ENCODE measurements around the gene SCG3. TPM values are rescaled to one million over a fixed set of nuclear protein-coding genes. Genes with fewer than 3 reads are reported as not detected.
A peak's percentile ranks its signal among the peaks of the same experiment; 100 is the strongest.

The SCG3 gene
- total and polyA plus RNA-seq, 2 of the 13 experiments (the other 11 are each of a cell fraction or from before 2014, with no cell fraction given) = not detected

GRCh38 chr15:51649659-51650521, 31.4 kb upstream of the SCG3 start:
- no peaks in the 10 kb centered on the region for H3K27me3 ChIP-seq (ENCODE audit: control insufficient read depth in 1 of 2, insufficient read depth in 2 of 2, low read length in 2 of 2)
- POLR2A ChIA-PET = interaction anchor here (0.6 to 1.3 kb wide), 2 partner anchors 127 to 179 kb away, joined by 3 to 6 read pairs; partner anchors contain the start of gene TMOD3
- no peaks in the 10 kb centered on the region for H3K9me3 ChIP-seq (ENCODE audit: low read length)
- H3K27ac ChIP-seq (ENCODE audit: extremely low read length, insufficient read depth, low read length) = no peak overlapping the region
- no TSS peak for BruUV-seq (replicated peaks)
- H3K4me1 ChIP-seq (ENCODE audit: insufficient read depth, low read length) = no peaks in the 10 kb centered on the region
- no peaks in the 10 kb centered on the region for H4K20me1 ChIP-seq (ENCODE audit: insufficient read depth, low read length)
- DNase-seq (ENCODE audit: low spot score) (peak; percentile 68), ATAC-seq (peak; percentile 81), FAIRE-seq (peak; percentile 94)
- 3% methylated on average over 4 of the region's 4 CpGs for WGBS (ENCODE audit: low lambda C conversion rate)
- H3K9ac ChIP-seq (ENCODE audit: insufficient read depth, low read depth, low read length) = no peak overlapping the region
- in situ Hi-C loops (cut with HindIII; ENCODE audit: extremely low pct_ligation_motif_present, low pct_unique_long_range_greater_than_20kb) = loop anchor here (5.0 to 25.0 kb wide), 2 partner anchors 122 to 262 kb away; no protein-coding TSS in a partner anchor
- no peaks in the 10 kb centered on the region for H3K36me3 ChIP-seq (replicated peaks in 1 of 2; ENCODE audit: control insufficient read depth in 1 of 2, insufficient read depth in 2 of 2, low read length in 2 of 2)
- intact Hi-C loops (cut with micrococcal nuclease; ENCODE audit: unreplicated experiment) = loop anchor here (1.0 kb wide), 1 partner anchor 126 kb away; no protein-coding TSS in a partner anchor
- H3K4me3 ChIP-seq (replicated peaks in 1 of 3; ENCODE audit: insufficient read depth in 1 of 3, low read depth in 2 of 3, low read length in 3 of 3) = no peak overlapping the region
- CTCF ChIA-PET (ENCODE audit: low intra/inter-chr PET ratio, low total read pairs) = interaction anchor here (1.2 to 4.1 kb wide), 2 partner anchors 124 to 126 kb away, joined by 3 to 107 read pairs; no protein-coding TSS in a partner anchor
- no peak overlapping the region for H2AFZ ChIP-seq (ENCODE audit: low read length)
- H3K4me2 ChIP-seq (ENCODE audit: low read depth, low read length) = no peak overlapping the region
- no peaks in the 10 kb centered on the region for H3K79me2 ChIP-seq (ENCODE audit: insufficient read depth, low read length)
- no peak for TF ChIP-seq ZNF34 (CRISPR knock-in tag; IDR thresholded peaks at IDR 0.05; ENCODE audit: borderline replicate concordance)
- TF ChIP-seq CBX1 (IDR thresholded peaks at IDR 0.05; ENCODE audit: low read depth) = no peak
- TF ChIP-seq HHEX (CRISPR knock-in tag; IDR thresholded peaks at IDR 0.05) = no peak
- TF ChIP-seq AGO1 (IDR thresholded peaks at IDR 0.05; ENCODE audit: low read depth, low read length, poor library complexity, severe bottlenecking) = no peak
- TF ChIP-seq ZSCAN22 (CRISPR knock-in tag; IDR thresholded peaks at IDR 0.05) = no peak
- TF ChIP-seq TP53 (CRISPR knock-in tag; conservative IDR thresholded peaks at IDR 0.05) = no peak
- peak; percentile 94 for TF ChIP-seq STAG1 (CRISPR knock-in tag; IDR thresholded peaks at IDR 0.05)
- TF ChIP-seq ZNF792 (CRISPR knock-in tag; IDR thresholded peaks at IDR 0.05) = no peak
- no peak for TF ChIP-seq ATRX (CRISPR knock-in tag; IDR thresholded peaks at IDR 0.05; ENCODE audit: borderline replicate concordance)
- TF ChIP-seq, protein P1, sequence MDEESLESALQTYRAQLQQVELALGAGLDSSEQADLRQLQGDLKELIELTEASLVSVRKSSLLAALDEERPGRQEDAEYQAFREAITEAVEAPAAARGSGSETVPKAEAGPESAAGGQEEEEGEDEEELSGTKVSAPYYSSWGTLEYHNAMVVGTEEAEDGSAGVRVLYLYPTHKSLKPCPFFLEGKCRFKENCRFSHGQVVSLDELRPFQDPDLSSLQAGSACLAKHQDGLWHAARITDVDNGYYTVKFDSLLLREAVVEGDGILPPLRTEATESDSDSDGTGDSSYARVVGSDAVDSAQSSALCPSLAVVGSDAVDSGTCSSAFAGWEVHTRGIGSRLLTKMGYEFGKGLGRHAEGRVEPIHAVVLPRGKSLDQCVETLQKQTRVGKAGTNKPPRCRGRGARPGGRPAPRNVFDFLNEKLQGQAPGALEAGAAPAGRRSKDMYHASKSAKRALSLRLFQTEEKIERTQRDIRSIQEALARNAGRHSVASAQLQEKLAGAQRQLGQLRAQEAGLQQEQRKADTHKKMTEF (CRISPR knock-in tag; IDR thresholded peaks at IDR 0.05) = peak; percentile 22; the same call in 1 of the 2 replicates
- TF ChIP-seq, protein P2, sequence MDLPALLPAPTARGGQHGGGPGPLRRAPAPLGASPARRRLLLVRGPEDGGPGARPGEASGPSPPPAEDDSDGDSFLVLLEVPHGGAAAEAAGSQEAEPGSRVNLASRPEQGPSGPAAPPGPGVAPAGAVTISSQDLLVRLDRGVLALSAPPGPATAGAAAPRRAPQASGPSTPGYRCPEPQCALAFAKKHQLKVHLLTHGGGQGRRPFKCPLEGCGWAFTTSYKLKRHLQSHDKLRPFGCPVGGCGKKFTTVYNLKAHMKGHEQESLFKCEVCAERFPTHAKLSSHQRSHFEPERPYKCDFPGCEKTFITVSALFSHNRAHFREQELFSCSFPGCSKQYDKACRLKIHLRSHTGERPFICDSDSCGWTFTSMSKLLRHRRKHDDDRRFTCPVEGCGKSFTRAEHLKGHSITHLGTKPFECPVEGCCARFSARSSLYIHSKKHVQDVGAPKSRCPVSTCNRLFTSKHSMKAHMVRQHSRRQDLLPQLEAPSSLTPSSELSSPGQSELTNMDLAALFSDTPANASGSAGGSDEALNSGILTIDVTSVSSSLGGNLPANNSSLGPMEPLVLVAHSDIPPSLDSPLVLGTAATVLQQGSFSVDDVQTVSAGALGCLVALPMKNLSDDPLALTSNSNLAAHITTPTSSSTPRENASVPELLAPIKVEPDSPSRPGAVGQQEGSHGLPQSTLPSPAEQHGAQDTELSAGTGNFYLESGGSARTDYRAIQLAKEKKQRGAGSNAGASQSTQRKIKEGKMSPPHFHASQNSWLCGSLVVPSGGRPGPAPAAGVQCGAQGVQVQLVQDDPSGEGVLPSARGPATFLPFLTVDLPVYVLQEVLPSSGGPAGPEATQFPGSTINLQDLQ (CRISPR knock-in tag; IDR thresholded peaks at IDR 0.05) = no peak
- TF ChIP-seq NFIB (CRISPR knock-in tag; IDR thresholded peaks at IDR 0.05; ENCODE audit: borderline replicate concordance) = no peak
- no peak for TF ChIP-seq KDM4B (CRISPR knock-in tag; IDR thresholded peaks at IDR 0.05)
- no peak for TF ChIP-seq THAP11 (CRISPR knock-in tag; IDR thresholded peaks at IDR 0.05)
- TF ChIP-seq, protein P3, sequence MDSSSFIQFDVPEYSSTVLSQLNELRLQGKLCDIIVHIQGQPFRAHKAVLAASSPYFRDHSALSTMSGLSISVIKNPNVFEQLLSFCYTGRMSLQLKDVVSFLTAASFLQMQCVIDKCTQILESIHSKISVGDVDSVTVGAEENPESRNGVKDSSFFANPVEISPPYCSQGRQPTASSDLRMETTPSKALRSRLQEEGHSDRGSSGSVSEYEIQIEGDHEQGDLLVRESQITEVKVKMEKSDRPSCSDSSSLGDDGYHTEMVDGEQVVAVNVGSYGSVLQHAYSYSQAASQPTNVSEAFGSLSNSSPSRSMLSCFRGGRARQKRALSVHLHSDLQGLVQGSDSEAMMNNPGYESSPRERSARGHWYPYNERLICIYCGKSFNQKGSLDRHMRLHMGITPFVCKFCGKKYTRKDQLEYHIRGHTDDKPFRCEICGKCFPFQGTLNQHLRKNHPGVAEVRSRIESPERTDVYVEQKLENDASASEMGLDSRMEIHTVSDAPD (CRISPR knock-in tag; IDR thresholded peaks at IDR 0.05) = no peak
- no peak for TF ChIP-seq RELA (CRISPR knock-in tag; IDR thresholded peaks at IDR 0.05)
- TF ChIP-seq ZNF720 (CRISPR knock-in tag; IDR thresholded peaks at IDR 0.05) = no peak
- 0 out of 2 replicates have a peak, but pooled peaks have one; percentile 21 for TF ChIP-seq ERF (CRISPR knock-in tag; IDR thresholded peaks at IDR 0.05)
